IMR-90 (cell line): ENCODE data around the gene PHEX.

Experiments
- BHLHE40 ChIP-seq: fragments of 150-350 bp; IDR thresholded peaks from 2 replicates; pipeline ENCODE4 v1.6.1; 2016; ENCODE audit warnings: mild to moderate bottlenecking, low read depth, low read length
- CEBPB ChIP-seq: IDR thresholded peaks from 2 replicates; pipeline ENCODE4 v1.6.1; 2012; ENCODE audit warnings: low read depth, low read length, improper control_type of control experiment
- FOS ChIP-seq: fragments of 150-350 bp; IDR thresholded peaks from 2 replicates; pipeline ENCODE4 v1.6.1; 2016; ENCODE audit warnings: low read depth, low read length
- MAFK ChIP-seq: IDR thresholded peaks from 2 replicates; pipeline ENCODE4 v1.6.1; 2012; ENCODE audit warnings: low read depth, low read length, improper control_type of control experiment
- MXI1 ChIP-seq: IDR thresholded peaks from 2 replicates; pipeline ENCODE4 v1.6.1; 2012; ENCODE audit warnings: low read depth, mild to moderate bottlenecking, low read length, moderate library complexity, borderline replicate concordance
- NFE2L2 ChIP-seq: fragments of 150-350 bp; IDR thresholded peaks from 2 replicates; pipeline ENCODE4 v1.6.1; 2016; ENCODE audit warnings: low read depth, mild to moderate bottlenecking, low read length
- POLR2A ChIP-seq: IDR thresholded peaks from 2 replicates; pipeline ENCODE4 v1.6.1; 2012; ENCODE audit warnings: mild to moderate bottlenecking, low read depth, low read length
- RAD21 ChIP-seq: IDR thresholded peaks from 2 replicates; pipeline ENCODE4 v1.6.1; 2012; ENCODE audit warnings: low read length, improper control_type of control experiment
- RCOR1 ChIP-seq: IDR thresholded peaks from 2 replicates; pipeline ENCODE4 v1.6.1; 2012; ENCODE audit warnings: mild to moderate bottlenecking, low read length, improper control_type of control experiment; ENCODE audit not compliant: insufficient replicate concordance
- RFX5 ChIP-seq: IDR thresholded peaks from 2 replicates; pipeline ENCODE4 v1.8.0; 2012; ENCODE audit warnings: low read depth, mild to moderate bottlenecking, low read length, moderate library complexity
- USF2 ChIP-seq: fragments of 150-350 bp; IDR thresholded peaks from 2 replicates; pipeline ENCODE4 v1.6.1; 2017; ENCODE audit warnings: mild to moderate bottlenecking, antibody characterized with exemption, low read length, low read depth
- TF ChIP-seq, protein P1 (sequence below): conservative IDR thresholded peaks from 2 replicates; pipeline ENCODE4 v1.5.1; 2012; ENCODE audit warnings: mild to moderate bottlenecking, low read depth, low read length, improper control_type of control experiment
- TF ChIP-seq, protein P2 (sequence below): fragments of 150-350 bp; IDR thresholded peaks from 2 replicates; pipeline ENCODE4 v1.6.1; 2016; ENCODE audit warnings: low read depth, mild to moderate bottlenecking, low read length, moderate library complexity, borderline replicate concordance

- TF ChIP-seq, protein P1, sequence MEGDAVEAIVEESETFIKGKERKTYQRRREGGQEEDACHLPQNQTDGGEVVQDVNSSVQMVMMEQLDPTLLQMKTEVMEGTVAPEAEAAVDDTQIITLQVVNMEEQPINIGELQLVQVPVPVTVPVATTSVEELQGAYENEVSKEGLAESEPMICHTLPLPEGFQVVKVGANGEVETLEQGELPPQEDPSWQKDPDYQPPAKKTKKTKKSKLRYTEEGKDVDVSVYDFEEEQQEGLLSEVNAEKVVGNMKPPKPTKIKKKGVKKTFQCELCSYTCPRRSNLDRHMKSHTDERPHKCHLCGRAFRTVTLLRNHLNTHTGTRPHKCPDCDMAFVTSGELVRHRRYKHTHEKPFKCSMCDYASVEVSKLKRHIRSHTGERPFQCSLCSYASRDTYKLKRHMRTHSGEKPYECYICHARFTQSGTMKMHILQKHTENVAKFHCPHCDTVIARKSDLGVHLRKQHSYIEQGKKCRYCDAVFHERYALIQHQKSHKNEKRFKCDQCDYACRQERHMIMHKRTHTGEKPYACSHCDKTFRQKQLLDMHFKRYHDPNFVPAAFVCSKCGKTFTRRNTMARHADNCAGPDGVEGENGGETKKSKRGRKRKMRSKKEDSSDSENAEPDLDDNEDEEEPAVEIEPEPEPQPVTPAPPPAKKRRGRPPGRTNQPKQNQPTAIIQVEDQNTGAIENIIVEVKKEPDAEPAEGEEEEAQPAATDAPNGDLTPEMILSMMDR: no peak
- TF ChIP-seq USF2 (no peak), POLR2A (no peak), RAD21 (no peak), MXI1 (no peak), BHLHE40 (no peak), RCOR1 (no peak), CEBPB (no peak), NFE2L2 (no peak), MAFK (no peak), RFX5 (no peak), FOS (no peak)
- TF ChIP-seq, protein P2, sequence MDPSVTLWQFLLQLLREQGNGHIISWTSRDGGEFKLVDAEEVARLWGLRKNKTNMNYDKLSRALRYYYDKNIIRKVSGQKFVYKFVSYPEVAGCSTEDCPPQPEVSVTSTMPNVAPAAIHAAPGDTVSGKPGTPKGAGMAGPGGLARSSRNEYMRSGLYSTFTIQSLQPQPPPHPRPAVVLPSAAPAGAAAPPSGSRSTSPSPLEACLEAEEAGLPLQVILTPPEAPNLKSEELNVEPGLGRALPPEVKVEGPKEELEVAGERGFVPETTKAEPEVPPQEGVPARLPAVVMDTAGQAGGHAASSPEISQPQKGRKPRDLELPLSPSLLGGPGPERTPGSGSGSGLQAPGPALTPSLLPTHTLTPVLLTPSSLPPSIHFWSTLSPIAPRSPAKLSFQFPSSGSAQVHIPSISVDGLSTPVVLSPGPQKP: no peak
Observed at GRCh38 chrX:22037911-22038537, 5.9 kb downstream of the PHEX start.
